GM19043 (cell line): ENCODE data around the gene PTGR2.
"Not testable (repeated sequence)": the region's sequence is repeated elsewhere in the genome, so short reads cannot be mapped to it uniquely, and the experiment has no call there.

Experiments
- ATAC-seq: cut with Tn5 transposase; IDR thresholded peaks from one replicate; pipeline ENCODE4 v1.9.1; 2021; ENCODE audit warnings: low read depth; ENCODE audit not compliant: unreplicated experiment

The PTGR2 gene

DNA sequence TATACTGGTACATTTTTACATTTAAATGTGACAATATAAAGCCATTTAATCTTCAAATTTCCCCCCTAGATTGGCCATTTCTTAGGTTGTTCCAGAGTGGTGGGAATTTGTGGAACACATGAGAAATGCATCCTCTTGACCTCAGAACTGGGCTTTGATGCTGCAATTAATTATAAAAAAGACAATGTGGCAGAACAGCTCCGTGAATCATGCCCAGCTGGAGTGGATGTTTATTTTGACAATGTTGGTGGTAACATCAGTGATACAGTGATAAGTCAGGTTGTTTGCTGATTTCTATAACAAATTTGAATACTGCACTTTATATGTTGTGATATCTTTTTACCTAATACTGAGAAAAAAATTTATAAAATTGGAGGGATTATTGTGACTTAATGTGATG lies 27.4 kb downstream of the PTGR2 start:
- ATAC-seq: no peak

DNA sequence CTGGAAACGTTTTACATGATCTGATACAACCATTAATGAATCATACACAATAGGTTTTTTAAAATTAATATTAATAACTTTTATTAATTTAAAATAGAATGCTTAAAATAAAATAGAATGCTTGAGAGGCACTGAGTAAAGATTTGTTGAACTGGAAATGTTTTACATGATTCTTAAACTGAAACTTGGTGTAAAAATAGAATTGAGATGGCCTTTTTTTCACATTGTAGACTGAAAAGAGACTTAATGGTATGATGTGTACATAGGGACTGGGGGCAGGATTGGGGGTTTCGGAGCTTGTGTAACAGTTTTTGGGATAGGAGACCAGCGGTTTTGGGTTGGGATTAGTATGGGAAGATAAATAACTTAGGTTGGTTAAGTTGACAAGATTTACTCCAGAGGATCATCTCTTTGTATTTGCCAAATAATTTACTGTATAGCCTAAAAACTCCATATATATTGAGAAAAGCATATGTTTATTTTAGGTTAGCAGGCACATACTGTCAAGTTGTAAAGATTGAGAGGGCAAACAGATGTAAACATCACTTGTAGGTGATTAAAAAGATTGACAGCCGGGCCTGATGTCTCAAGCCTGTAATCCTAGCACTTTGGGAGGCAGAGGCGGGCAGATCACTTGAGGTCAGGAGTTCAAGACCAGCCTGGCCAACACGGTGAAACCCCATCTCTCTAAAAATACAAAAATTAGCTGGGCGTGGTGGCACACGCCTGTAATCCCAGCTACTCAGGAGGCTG lies 33.0 kb downstream of the PTGR2 start:
- ATAC-seq: no peak

DNA sequence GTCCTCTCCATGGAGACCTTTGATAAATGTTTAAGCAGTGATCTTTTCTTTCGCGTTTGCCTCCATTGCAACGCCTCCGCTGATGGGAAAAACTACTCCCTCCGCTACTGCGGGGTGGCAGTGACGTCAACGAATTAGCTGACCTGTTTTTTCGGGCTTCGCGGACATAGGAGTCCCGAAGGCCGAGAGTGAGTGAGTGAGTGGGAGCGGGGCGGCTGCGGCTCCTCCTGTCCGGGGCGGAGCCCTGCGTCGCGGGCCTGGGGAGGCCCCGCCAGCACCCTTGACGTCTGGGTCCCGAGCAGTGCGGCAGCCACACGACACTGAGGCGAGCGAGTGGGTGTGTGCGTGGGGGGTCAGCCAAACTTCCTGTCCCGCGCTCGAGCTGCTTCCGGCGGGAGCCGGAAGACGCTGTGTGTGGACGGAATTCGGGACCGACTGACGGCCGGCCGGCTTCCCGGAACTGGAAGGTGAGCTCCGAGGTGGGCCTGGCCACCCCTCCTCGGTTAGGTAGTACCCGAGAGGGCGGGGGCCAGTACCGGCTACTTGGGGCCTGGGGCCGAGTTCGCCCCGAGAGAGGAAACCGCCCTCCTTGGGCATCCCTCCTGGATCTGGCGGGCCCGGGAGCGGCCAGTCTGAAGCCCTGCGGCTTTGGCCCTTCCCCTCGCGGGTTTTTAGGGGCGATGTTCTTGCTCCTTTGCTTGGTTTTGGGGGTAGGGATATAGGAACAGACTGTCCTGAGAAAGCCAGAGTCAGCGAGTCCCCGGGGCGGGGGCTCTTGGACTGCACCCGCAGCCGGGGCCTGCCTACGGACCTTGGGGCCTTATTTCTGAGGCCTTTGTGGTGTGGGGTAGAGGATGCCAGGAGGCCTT lies 35.1 kb downstream of the PTGR2 start, which contains the start of gene ZNF410:
Gene ZNF410 (plus strand): TSS at position 411 of the 869 bp plus-strand sequence. CDS start 5,317 bp downstream, outside the sequence.
- peak; percentile 96 for ATAC-seq

DNA sequence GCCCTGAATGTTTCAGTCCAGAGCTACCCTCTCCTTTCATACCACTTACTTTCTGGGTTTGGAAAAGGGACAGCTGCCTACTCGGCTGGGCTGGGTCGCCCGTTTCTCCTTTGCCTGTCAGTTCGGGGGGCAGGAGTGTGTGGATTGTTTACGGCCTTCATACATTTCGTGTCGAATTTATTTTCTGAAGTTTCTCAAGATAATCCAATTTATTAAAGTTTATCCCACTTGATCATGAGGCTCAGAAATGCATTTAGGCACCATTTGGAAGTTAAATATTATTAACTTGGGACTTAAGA lies 35.6 kb downstream of the PTGR2 start:
- no peak for ATAC-seq

DNA sequence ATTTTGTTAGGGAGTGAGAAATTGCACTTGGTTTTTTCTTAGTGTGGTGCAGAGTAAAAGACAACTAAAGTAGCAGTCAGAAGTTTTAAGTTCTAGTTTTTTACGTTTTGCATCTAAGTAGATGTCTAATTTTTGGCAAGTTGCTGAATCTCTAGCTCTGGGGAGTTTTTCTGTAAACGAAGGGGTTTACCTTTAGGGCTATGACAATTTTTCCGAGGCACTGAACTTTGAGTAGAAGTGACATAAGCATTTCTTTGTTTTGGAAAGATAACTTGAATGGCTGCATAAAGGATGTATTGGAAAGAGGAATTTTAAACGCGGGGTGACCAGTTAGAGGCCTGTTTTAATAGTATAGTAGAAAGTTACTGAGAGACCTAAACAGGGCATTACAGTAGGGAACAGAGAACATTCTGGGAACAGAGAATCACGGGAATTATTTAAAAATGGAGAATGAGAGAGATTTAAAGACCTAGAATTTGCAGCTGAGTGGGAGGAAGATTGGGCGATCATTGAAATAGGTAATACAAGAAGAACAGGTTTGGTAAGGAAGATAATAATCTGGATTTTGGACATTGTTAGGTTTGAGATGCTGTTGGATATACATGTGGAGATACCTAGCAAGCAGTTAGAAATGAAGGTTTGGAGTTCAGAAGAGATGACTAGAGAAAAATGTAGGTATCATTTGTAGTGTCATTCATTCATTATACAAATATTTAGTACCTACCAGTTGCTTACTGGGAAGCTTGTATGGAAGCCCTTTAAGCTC lies 36.2 kb downstream of the PTGR2 start:
- ATAC-seq: no peak

DNA sequence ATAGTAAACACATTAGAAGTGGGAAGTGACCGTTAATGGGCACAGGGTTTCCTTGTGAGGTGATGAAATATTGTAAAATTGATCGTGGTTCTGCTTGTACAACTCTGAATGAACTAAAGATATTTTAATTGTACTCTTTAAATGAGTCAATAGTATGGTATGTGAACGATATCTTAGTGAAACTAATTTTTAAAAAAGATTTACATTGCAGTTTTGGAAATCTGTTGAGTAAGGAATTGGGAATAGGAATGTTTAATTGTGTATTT lies 36.8 kb downstream of the PTGR2 start:
- no peak for ATAC-seq

DNA sequence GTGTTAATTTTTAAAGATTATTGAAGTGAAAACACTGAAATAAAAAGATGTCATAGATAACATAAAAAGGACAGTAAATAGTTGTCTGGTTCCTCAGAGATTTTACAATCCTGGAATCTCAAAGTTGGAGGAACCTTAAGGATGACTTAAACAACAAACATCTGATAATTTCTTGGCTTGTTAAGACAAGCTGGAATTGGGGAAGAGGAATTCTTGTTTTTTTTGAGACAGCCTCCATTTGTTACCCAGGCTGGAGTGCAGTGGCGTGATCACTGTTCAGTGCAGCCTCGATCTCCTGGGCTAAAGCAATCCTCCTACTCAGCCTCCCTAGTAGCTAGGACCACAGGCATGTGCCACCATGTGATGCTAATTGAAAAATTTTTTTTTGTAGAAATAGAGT lies 37.3 kb downstream of the PTGR2 start:
- no peak for ATAC-seq

DNA sequence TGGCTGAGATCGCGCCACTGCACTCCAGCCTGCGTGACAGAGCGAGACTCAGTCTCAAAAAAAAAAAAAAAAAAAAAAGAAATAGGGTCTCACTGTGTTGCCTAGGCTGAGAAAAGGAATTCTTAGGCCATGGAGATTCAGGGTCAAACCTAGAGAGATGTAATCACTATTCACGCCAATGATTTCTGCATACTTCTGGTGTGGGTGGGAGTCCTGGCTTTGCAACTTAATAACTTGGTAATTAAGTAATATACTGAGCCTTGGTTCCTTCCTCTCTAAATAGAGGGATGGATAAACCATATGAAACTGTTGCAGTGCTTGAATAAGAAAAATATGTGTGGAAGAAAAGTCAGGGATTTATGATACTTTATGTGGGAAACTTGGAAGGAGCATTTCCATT lies 37.7 kb downstream of the PTGR2 start:
- ATAC-seq: no peak

DNA sequence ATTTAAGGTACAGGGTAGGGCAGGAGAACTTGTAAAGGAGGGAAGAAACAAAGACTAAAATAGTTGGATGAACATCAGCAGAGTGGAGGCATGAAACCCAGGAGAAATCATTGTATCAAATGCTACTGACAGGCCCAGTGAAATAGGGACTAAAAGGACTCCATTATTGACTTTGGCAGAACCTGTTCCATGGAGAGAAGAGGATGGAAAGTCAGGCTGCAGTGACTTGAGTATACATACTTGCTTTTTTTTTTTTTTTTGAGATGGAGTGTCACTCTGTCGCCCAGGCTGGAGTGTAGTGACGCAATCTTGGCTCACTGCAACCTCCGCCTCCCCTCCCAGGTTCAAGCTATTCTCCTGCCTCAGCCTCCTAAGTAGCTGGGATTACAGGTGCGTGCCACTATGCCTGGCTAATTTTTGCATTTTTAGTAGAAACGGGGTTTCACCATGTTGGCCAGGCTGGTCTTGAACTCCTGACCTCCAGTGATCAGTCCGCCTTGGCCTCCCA lies 42.6 kb downstream of the PTGR2 start:
- not testable (repeated sequence) for ATAC-seq

DNA sequence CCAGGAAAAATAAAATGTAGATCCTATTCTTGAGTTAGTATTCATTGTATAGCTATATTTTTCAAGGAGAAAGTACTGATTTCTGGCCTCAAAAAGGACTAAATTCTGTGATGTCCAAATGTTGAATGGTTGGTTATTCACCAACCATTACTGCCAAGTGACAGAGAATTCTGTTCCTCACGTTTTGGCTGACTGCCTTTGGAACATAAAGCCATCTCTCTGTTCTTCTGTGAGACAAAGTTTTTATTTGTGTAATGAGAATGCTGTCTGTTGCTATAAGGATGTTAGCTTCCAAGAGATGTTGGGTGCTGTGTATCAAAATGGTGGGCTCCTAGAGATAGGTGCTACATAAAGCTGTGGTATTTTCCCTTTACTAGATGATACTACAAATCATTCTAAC lies 44.3 kb downstream of the PTGR2 start:
- no peak for ATAC-seq

DNA sequence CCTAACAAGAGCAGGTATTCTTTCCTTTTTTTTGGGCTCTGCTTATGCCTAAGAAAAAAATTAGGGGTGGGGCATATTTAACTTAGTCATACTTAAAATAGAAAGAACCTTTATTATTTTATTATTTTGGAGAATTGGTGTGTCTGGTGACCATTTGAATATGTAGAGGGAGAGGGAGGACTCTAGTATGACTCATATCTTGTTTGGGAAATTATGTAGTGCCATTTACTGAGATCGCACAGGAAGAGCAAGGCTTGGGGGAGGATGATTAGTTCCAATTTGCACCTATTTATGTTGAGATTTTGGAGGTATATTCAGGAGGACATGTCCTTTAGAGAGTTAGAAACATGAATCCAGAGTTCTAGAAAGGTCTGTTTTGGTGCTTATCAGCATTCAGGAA lies 44.9 kb downstream of the PTGR2 start:
- no peak for ATAC-seq

DNA sequence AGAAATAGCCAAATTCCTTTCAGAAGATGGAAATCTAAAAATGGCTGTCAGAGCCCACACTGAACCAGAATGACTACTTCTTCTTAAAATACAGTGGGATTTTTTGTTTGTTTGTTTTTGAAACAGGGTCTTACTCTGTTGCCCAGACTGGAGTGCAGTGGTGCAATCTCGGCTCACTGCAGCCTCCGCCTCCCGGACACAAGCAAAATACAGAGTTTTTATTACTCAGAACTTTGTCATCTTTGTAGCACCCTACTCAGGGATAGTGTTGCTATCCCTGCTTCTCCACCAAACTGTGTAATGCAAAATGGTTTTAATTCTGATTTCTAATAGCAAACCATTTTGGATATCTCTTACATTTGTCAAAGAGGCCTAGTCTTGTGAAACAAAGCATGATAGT lies 51.4 kb downstream of the PTGR2 start:
- no peak for ATAC-seq

DNA sequence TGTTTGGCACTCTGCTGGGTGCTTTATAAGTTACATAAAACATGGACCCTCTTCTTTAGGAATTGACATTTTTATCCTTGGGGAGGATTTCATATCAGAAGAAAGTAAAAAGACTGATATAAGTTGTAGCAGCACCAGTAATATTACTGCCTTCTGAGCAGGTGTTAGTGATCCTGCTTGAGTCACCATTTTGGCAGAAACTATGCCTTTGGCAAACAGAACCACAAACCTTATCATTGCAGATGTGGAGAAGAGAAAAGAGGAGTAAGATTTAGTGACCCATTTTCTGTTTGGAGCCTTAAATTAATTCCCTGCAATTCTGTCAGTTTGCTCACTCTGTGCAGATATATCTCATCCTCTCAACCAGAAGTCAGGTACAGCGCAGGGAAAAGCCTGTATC lies 58.0 kb downstream of the PTGR2 start:
- no peak for ATAC-seq

DNA sequence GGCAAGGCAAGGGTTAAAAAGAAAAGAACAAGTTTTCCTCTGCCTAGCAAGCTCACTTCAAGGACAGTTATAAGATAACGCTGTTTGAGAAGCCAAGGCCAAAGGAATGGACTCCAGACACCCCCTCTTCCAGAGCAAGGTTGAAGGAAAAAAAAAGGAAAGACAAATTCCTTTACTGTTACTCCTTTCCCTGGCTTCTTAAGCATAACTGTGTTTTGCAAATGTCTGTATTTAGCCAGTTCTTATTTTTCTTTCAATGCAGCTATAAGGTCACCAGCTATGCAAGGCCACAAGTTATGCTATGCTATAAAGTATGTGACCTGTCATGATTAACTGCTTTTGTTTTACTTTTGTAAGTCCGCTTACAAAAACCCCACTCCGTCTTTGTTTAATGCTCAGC lies 61.6 kb downstream of the PTGR2 start:
- ATAC-seq: no peak

DNA sequence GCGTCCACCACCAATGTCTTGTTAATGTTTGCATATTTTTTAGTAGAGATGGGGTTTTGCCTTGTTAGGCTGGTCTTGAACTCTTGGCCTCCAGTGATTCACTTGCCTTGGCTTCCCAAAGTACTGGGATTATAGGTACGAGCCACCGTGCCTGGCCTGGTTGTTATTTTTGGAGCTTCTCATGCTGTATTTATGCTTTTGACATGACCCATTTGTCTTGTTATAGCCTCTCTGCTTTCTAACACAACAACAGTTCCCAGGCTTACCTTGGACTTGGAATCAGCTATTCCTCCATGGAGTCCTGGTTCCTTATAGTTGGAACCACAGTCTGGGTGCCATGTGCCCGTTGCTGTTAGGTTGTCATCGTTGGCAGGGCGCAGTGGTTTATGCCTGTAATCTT lies 64.7 kb downstream of the PTGR2 start:
- no peak for ATAC-seq

DNA sequence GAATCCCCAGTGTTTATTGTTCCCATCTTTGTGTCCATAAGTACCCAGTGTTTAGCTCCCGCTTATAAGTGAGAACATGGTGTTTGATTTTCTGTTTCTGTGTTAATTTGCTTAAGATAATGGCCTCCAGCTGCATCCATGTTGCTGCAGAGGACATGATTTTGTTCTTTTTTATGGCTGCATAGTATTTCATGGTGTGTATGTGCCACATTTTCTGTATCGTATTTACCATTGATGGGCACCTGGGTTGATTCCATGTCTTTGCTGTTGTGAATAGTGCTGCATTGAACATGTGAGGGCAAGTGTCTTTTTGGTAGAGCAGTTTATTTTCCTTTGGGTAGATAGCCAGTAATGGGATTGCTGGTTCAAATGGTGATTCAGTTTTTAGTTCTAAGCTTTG lies 67.8 kb downstream of the PTGR2 start:
- ATAC-seq: not testable (repeated sequence)

DNA sequence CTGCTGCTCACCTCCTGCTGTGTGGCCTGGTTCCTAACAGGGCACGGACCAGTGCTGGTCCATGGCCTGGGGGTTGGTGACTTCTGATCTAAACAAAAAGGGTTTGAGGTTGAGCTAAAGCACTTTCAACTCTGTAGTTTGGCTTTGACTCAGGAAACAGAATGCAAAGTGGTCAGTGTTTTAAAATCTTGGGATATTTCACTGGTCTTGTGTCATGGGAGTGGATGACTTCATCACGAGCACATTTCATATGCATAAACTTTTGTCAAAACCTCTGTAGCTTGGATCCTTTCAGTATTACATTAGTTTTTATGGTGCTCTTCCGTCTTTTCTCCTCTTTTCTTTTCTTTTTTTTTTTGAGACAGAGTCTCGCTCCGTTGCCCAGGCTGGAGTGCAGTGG lies 72.7 kb downstream of the PTGR2 start:
- no peak for ATAC-seq
